ENCODE results near the gene SIMC1. TPM values are rescaled to one million over a fixed set of nuclear protein-coding genes. Genes with fewer than 3 reads are reported as not detected.
"Not testable (repeated sequence)": the region's sequence is repeated elsewhere in the genome, so short reads cannot be mapped to it uniquely, and the experiment has no call there.

The SIMC1 gene
- total RNA-seq, 1 experiment from 2014 or later = 15.2 TPM

DNA sequence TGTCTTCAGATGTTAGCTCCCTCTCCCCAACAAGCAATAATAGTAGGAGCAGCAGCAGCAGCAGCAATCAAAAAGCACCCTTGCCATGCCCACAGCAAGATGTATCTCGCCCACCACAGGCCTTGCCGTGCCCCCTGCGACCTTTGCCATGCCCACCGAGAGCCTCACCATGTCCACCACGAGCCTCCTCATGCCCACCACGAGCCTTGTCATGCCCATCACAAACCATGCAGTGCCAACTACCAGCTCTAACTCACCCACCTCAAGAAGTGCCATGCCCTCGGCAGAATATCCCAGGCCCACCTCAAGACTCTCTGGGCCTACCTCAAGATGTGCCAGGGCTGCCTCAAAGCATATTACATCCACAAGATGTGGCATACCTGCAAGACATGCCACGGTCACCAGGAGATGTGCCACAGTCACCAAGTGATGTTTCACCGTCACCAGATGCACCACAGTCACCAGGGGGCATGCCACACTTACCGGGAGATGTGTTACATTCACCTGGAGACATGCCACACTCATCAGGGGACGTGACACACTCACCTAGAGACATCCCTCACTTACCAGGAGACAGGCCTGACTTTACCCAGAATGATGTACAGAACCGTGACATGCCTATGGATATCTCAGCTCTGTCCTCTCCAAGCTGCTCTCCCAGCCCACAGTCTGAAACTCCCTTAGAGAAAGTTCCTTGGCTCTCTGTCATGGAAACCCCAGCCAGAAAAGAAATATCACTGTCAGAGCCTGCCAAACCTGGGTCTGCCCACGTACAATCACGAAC is 52.0 kb downstream of the SIMC1 start:
- not testable (repeated sequence) for DNase-seq (ENCODE audit: low read depth)

DNA sequence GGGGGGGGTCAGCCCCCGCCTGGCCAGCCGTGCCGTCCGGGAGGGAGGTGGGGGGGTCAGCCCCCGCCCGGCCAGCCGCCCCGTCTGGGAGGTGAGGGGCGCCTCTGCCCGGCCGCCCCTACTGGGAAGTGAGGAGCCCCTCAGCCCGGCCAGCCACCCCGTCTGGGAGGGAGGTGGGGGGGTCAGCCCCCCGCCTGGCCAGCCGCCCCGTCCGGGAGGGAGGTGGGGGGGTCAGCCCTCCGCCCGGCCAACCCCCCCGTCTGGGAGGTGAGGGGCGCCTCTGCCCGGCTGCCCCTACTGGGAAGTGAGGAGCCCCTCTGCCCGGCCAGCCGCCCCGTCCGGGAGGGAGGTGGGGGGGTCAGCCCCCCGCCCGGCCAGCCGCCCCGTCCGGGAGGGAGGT is 67.1 kb downstream of the SIMC1 start:
- not testable (repeated sequence) for DNase-seq (ENCODE audit: low read depth)

DNA sequence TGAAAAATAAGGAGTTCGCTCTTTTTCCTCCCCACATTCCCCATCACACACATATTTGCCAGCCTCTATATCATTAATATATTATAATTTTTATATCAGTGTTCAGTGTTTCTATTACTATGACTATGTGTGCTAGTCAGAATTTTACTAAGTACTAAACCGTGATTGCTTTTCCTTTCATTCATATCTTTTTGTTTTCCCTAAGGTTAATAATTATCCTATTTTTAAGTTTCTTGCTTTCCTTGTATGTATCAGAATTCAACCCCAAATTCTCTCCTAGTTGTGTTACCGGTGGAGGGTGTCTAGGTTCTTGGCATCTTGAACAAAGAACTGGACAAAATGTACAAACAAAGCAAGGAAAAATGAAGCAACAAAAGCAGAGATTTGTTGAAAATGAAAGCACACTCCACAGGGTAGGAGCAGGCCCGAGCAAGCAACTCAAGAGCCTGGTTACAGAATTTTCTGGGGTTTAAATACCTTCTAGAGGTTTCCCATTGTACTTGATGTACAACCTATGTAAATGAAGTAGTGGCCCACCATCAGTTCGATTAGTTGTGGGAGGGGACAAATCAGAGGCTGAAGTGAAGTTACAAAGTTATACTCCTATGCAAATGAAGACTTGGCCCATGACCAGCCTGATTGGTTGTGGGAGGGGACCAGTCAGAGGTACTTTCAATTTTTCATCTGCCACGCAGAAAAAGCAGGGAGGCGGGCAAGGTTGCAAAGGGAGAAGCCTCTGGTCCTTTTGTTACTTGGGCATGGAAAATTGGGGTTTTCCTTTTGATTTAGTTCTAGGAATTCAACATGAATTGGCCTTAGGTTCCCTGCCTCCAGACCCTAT is 79.5 kb downstream of the SIMC1 start:
- DNase-seq (ENCODE audit: low read depth) = no peak

DNA sequence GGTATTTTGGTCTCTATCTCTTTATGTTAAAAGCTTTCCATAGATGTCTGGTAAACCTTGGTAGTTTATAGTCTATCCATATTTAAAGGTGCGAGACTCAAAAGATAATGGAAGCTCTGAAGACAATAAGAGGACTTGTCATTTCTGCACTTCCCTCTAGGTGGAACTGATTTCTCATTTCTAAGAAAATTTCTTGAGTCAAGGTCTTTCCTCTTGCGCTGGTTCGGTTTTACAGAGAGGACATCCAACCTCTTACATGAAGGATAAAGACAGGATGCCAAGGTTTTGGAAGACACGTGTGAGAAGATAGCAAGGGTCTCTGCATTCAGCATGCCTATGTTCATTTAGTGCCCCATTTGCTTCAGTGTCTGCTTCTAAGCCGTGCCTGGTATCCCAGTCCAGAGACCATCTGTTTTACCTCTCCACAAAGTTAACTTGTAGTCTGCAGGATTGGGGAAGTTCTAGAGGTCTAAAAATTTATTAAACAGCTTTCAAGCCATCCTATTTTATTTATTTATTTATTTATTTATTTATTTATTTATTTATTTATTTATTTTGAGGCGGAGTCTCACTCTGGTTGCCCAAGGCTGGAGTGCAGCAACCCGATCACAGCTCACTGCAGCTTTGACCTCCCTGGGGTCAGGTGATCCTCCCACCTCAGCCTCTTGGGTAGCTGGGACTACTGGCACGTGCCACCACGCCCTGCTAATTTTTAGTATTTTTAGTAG is 81.8 kb downstream of the SIMC1 start:
- DNase-seq (ENCODE audit: low read depth) = peak; percentile 27

DNA sequence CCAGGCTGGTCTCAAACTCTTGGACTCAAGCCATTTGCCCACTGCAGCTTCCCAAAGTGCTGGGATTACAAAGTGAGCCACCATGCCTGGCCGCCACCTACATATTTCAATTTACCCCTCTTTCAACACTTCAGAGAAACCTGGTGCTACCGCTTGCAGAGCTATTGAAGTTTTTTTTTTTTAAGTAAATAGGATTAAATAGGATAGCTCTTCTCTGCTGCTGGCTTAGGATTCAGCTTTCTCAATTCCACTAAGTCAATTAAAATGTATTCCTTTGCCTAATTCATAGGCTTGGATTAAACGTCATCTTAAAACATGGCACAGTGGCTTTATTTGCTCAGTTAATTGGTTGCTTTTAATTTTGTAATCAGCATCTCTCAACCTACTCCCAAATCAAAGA is 82.4 kb downstream of the SIMC1 start:
- no peak for DNase-seq (ENCODE audit: low read depth)

DNA sequence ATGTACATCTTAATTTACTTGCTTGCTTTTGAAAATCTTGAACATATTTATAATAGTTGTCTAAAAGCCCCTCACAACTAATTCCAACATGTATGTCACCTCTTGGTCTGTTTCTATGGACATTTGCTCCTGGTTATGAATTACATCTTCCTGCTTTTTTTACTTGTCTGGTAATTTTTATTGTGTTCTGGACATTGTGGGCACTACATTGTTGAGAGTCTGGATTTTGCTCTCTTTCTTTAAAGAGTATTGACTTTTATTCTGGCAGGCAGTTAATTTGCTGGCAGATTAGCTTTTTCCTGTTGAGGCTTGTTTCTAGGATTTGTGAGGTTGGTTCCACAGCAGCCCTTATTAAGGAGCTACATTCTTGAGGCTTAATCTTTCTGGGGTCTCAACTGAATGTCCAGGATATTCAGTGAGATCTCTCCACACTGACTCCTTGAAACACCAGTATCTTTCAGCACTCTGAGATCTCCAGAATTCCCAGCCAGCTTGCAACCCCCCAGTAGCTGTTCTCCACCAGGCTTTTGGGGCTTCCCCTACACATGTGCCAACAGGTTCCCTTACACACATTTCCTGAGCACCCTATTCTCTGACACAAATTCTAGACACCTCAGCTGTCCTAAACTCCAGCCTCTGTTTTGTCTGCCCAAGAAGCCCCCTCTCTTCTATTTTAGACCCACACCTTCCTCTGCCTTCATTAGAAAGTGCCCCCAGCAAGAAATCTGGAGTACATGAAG is 96.0 kb downstream of the SIMC1 start:
- no peak for DNase-seq (ENCODE audit: low read depth)

DNA sequence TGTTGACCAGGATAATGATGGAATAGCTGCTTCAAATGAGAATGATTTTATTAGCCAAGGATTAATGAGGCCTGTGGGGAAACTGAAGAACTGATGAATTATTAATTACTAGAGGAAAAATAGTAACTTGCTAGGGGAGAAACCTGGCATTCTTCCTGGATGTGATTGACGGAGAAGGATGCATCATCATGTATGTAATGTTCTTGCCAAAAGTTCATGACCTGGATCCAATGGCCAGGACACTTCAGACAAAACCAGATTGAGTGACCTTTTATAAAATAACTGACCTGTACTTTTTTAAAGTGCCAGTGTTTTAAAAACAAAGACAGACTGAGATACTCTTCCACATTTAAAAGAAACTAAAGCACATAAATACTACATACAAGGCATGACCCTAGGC is 99.7 kb downstream of the SIMC1 start:
- DNase-seq (ENCODE audit: low read depth) = peak; percentile 43

DNA sequence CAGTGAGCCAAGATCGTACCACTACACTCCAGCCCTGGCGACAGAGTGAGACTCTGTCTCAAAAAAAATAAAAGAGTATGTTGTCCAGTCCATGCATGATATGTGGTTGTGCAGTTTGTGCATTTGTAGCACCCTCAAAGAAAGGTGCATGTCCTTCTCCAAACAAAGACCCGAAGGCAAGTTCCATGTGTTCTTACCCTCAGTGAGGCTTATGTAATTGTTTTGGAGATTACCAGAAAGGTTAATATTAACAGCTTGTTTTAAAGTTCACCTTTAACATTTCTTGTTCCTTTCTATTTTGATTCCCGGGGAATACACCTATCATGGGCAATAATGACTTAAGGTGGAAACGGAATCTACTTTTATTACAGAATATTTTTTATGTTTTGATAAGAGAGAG is 101.1 kb downstream of the SIMC1 start:
- no peak for DNase-seq (ENCODE audit: low read depth)

DNA sequence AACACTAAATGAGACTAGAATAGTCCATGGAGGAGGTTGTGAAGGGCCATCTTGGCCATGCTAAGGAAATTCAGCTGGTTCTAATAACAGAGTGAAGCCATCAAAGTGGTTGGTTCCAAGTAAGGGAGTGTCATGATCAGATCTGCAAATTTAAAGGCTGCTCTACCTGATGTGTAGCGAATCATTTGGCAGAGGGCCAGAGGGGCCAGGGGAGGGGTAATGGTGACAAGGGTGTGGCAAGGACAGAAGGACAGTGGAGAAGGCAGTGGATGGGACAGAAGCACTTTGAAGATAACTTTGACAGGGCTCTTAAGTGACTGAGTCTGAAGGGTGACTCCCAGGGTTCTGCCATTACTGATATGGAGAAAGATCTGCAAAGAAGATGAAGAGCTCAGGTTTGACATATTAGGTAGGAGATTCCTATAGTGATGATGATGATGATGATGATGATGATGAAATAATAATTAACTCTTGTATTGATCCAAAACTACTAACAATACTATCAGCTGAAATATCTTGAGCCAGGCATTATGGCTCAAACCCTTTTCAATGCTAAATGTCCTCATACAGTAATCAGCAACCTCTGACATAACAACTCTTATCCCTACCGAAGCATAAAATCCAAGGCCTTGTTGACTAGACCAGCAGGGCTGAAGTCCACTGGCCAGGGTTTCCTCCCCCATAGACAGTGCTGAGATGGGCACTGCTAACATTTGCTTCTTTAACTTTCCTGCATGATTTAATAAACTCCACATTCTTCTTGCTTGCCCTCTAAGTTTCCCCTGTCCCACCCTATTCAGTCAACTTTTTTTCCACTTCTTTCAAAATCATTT is 103.3 kb downstream of the SIMC1 start:
- no peak for DNase-seq (ENCODE audit: low read depth)

DNA sequence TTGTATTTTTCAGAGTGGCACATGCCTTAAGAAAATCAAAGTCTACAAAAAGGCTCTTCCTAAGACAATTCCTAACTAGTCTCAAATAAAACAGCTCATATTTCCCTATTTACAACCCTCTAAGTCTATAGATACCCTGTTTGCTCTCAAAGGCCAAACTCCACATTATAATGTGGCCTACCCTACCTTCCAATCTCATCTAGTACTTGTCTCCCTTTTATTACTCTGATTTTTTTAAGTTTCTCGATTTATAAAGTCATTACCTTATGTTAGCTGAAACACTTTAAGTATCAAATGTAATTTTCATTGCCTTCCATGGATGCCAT is 103.9 kb downstream of the SIMC1 start:
- DNase-seq (ENCODE audit: low read depth) = no peak

DNA sequence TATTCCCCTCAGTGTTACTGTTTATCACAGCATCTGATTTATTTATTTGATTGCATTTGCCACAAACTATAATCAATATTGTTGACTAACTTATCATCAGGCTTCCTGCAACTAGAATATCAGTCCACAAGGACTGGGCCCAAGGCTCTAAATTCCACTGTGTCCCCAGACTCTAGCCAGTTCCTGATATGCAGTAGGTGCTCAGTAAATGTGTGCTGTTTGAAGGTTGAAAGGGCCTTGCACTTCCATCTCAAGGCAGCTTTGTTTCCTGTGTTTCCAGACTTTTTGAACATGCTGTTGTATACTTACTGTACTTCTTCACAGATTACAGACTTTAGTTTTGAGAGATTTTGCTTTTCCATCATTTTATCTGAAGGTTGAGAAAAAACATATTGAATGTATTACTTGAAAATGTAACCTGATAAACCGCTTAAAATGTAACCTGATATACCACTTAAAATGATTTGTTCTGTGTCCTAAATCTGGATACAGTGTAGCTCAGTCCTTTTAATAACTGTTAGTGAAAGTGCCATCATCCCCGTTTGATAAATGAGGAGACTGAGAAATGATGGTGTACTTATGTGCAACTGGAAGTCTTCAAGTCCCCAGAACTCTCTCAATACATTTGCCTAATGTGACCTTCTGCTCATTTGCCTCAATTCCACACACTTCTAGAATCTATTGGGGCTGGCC is 104.7 kb downstream of the SIMC1 start:
- DNase-seq (ENCODE audit: low read depth) = no peak

DNA sequence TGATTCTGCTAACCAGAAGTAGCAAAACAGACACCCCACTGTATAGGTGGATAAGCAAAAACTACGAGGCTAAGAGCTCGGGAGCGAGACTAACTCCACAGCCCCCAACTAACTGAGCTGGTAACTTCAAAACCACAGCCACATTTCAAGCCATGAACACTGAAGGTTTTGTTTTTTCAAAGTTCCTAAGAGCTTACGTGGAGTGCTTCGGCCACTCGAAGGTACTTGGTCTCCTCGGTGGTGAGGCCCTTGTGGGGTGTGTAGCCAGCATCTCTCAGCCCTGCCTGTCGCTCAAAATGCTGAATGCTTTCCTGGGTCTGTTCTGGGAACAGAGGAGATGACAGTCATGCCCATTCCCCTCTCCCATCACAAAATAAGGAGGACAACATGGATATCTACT is 112.2 kb downstream of the SIMC1 start:
- no peak for DNase-seq (ENCODE audit: low read depth)

DNA sequence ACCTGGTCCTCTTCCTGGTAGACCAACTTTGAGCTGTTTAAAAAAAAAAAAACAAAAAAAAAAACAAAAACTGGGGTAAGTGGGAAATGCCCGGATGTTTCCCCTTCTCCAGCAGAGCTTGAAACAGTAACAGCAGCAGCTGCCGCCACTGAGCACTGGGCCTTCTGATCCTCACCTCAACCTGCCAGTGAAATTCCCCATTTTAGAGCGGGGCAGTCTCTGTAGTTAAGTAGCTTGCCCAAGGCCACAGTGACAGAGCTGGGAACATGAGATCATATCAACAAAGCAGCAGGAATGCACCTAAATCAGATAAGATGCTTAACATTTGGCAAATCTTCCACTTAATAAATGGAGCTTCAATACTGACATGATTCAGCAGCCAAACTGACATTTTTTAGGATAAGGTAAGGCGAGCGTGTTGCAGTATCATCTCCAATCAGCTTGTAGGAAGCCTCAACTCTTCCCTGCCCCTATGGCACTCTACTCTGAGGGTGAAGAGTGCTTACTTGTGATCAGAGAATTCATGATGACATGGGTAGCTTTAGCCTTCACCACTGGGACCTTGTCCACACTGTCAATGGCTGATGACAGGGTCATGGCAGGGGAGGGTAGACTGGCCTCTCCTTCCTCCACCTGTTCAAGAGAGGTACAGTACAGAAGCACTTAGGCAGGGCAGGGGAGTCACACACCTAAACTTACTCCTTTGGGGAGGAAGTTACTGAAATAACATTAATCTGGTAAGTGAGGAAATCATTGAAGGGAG is 114.1 kb downstream of the SIMC1 start:
- DNase-seq (ENCODE audit: low read depth) = no peak

DNA sequence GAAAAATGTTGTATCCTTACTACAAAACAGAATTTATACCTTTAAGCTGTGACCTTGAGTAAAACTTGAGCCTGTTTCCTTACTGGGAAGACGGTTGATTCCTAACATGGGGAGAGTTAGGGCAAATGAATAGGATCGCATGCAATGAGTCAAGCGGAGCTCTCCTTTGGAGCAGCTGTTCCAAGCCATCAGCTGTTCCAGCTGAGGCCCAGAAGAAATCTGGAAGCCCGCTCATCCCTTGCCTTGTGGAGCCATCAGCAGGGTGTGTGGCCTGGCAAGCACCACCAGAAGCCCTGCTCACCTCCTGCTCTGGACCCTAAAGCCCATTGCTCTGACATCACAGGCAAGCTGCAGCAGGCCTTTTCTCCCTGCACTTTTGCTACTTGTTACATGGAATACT is 115.3 kb downstream of the SIMC1 start:
- peak; percentile 95 for DNase-seq (ENCODE audit: low read depth)

DNA sequence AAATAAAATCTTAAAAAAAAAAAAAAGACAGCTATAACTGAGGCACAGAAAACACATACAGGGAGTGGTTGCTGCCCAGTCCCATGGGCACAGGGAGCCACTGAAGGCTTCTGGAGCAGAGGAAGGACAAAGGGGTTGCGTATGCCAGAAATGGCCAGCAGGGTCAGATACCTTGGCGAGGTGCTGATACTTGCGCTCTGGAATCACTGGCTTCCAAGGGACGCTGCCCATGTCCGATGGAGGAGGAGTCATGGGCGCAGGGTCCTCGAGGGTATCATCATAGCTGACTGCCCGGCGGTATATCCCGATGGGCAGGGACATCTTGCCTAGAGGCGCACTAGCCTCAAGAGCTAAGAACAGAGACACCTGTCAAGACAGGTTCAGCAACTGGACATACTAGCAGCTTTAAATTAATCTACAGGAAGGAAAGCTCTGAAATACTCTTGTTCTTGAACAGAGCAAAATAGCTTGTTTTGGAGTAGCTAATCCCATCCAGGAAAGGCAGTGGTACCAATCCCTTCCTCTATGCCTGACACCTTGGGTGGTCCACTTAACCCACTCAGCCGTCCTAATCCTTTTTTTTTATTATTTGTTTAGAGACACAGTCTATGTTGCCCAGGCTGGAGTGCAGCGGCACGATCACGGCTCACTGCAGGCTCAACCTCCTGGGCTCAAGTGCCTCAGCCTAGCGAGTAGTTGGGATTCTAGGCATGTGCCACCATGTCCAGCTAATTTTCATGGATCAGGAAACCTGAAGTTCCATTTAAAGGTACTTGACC is 117.4 kb downstream of the SIMC1 start:
- no peak for DNase-seq (ENCODE audit: low read depth)

DNA sequence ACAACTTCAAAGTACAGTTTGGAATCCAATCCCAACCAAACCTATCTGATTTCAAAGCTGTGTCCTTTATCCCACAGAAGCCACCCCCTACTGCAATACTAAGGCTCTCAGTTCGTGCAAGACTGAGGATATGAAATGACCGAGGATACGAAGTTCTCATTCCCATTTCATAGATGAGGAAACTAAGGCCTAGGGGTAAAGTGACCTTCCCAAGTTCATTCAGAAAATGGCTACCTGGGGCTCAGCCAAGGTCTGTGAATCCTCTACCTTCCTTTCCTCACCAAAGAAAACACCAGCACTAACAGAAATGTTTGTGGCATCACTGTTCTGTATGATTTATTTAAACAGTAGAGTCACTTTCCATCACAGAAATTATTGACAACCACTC is 117.9 kb downstream of the SIMC1 start:
- DNase-seq (ENCODE audit: low read depth) = no peak

DNA sequence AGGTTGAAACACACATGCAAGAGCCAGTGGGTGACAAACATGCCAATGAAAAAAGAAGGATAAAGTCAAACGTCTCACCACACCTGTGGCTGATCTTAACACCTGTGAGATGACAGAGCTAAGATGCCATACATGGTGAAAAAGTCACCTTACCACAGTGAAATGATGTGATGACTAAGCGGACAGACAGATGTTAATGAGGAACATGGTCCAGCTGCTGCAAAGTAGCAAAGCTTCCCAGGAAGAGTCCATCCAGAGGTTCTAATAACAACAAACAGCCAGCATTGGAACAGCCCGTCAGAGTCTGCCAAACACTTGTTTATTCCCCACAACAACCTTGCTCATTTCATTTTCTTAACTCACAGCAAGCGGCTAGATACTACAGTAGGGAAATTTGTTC is 121.4 kb downstream of the SIMC1 start:
- peak; percentile 66 for DNase-seq (ENCODE audit: low read depth)

DNA sequence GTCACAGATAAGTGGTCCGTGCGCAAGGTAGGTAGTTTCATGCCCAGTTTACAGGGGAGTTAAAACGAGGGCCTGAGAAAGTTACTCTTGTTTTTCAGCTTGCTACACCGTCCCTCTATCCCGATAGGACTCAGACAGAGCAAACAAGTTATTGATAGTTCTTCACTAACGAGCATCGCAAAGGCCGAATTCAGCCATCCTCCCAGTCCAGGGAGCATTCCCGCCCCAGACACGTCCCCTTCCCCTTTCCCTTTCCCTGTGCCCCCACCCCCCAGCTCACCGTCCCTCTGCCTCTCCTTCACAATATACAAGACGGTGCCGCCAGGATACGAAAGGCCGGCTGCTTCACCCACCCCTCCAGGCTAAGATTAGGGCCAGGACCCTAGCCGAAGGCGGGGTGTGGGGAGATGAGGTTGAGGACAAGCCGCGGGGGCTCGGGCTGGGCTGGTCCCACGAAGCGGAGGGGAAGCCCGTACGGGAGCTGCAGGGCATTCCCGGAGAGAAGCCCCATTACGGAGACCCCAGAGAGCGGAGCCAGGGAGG is 122.7 kb downstream of the SIMC1 start:
- DNase-seq (ENCODE audit: low read depth) = no peak

All from LHCN-M2 (cell line).